Activated naive CD4-positive, alpha-beta T cell treated with anti-CD3 and anti-CD28 coated beads for 36 hours (primary cell): ENCODE data around the gene VDR. TPM values are rescaled to one million over a fixed set of nuclear protein-coding genes. Genes with fewer than 3 reads are reported as not detected.
"Not testable (repeated sequence)": the region's sequence is repeated elsewhere in the genome, so short reads cannot be mapped to it uniquely, and the experiment has no call there.

Experiments used
- CTCF ChIA-PET: fragments of 350-600 bp; sonication (Branson Sonifier 250); formaldehyde crosslinking; loops from one replicate; lab custom pipeline; 2021; ENCODE audit warnings: antibody characterized with exemption; lab: Charles Lee
- DNase-seq: peaks from one replicate; pipeline ENCODE4 v3.0.0-alpha.2; 2020
- H3K27ac Mint-ChIP-seq: one replicate; pipeline ENCODE4 v1.8.0; 2021; ENCODE audit warnings: mild to moderate bottlenecking, mixed read lengths
- H3K27me3 Mint-ChIP-seq: one replicate; pipeline ENCODE4 v1.8.0; 2021; ENCODE audit warnings: low read depth, mixed read lengths
- H3K36me3 Mint-ChIP-seq: one replicate; pipeline ENCODE4 v1.8.0; 2021; ENCODE audit warnings: low read depth, mixed read lengths
- H3K4me1 Mint-ChIP-seq: one replicate; pipeline ENCODE4 v1.8.0; 2021; ENCODE audit warnings: low read depth, mixed read lengths
- H3K4me3 Mint-ChIP-seq: one replicate; pipeline ENCODE4 v1.8.0; 2021; ENCODE audit warnings: mild to moderate bottlenecking, moderate library complexity, mixed read lengths
- H3K9me3 Mint-ChIP-seq: one replicate; pipeline ENCODE4 v1.8.0; 2021; ENCODE audit warnings: mixed read lengths
- intact Hi-C: fragments of 100-400 bp; cut with micrococcal nuclease; formaldehyde crosslinking; loops from one replicate; pipeline ENCODE4 v1.15.1; 2023
- total RNA-seq, 2 experiments: library from RNA; stranded (reverse); gene quantifications; one replicate each; pipeline ENCODE4 v1.2.3, GENCODE V29; 2021

The VDR gene
- total RNA-seq, 2 experiments from 2014 or later, result 56.4 to 57.7 TPM

DNA sequence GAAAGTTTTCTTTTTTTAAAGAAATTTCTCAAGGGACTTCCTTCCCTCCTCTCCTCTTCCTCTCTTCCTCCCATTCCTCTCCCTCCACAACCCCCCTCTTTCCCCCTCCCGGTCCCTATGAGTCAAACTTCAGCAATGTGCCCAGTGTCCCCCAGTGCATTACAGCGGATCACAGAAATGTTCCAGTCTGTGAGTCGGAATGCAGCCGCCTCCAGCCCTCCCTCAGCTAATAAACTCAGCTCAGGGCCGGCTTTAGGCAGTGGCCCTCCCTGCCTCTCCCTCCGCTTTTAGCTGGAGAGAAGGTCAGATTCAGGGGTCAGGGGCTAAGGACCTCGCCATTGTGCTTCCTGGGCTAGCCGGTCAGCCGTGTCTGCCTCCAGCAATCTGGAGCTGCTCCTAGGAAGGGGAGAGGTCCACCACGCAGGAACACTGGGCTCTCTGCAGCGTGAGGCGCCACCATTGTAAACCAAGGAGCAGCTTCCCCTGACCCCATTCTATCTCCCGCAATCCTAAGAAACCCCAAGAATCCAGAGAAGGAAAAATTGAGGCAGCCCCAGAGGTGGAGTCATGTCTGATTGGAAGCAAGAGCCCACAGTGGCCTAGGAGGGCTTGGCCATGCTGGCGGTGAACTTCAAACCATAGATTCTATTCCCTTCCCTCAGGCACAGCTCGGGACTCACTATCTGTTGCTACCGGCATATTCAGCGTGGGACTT lies 84.0 kb downstream of the VDR start:
- Mint-ChIP-seq H3K4me3 (peak overlapping the region; percentile 95), H3K36me3 (peaks cover 31% of the 10 kb centered on the region), H3K4me1 (peaks cover 63% of the 10 kb centered on the region), H3K27ac (peak overlapping the region; percentile 99), H3K9me3 (no peaks in the 10 kb centered on the region), H3K27me3 (no peaks in the 10 kb centered on the region)
- CTCF ChIA-PET, result interaction anchor here (1.2 to 27.8 kb wide), 4 partner anchors 12 to 53 kb away, joined by 3 to 848 read pairs (median 6); no protein-coding TSS in a partner anchor
- no peak for DNase-seq
- intact Hi-C loops, result loop anchor here (1.0 kb wide), 1 partner anchor 12 kb away; no protein-coding TSS in a partner anchor

DNA sequence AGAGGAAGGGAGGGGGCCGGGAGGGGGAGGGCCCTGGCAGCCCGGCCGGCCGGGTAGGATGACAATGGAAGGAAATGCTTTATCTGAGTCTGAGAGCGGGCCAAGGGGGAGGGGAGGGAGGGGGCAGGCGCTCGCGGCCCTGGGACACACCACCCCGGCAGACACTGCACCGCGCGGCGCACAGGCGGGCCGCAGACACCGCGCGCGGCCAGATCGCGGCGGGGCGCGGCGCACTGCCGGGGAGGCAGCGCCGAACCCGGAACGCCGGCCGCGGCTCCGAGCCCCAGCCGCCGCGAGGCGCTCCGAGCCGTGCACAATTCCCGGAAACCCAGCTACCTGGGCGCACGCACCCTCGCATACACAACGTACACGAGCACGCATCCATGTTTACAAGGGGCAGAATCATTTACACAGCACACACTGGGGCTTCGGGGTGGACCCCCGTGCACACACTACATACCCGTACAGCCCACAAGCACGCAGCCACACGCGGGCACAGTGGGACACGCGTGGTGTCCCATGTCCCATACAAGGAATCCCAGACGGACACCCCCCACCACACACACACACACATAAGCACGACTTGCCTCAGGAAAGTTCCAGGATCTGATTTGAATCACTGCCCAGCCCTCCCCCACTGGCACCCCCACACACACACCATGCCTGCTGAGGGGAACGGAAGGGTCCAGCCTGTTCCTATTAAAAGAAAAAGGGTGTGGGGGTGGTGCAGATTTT lies 84.7 kb downstream of the VDR start, which contains the start of gene HDAC7:
HDAC7 (minus strand) TSS at position 8 of the 735 bp plus-strand sequence. CDS start 118 bp downstream, outside the sequence.
- Mint-ChIP-seq H3K9me3 (peaks cover under 1% of the 10 kb centered on the region), H3K27ac (peak within 1 kb of the TSS; percentile 99), H3K4me3 (peak within 1 kb of the TSS; percentile 95), H3K36me3 (peaks cover 39% of the 10 kb centered on the region), H3K27me3 (no peaks in the 10 kb centered on the region), H3K4me1 (peaks cover 63% of the 10 kb centered on the region)
- DNase-seq, result peak; percentile 82
- intact Hi-C loops, result loop anchor here (1.0 to 10.0 kb wide), 3 partner anchors 12 to 1445 kb away; partner anchors contain the start of gene SLC38A2
- CTCF ChIA-PET, result interaction anchor here (1.2 to 27.8 kb wide), 3 partner anchors 11 to 53 kb away, joined by 3 to 848 read pairs (median 4); no protein-coding TSS in a partner anchor

DNA sequence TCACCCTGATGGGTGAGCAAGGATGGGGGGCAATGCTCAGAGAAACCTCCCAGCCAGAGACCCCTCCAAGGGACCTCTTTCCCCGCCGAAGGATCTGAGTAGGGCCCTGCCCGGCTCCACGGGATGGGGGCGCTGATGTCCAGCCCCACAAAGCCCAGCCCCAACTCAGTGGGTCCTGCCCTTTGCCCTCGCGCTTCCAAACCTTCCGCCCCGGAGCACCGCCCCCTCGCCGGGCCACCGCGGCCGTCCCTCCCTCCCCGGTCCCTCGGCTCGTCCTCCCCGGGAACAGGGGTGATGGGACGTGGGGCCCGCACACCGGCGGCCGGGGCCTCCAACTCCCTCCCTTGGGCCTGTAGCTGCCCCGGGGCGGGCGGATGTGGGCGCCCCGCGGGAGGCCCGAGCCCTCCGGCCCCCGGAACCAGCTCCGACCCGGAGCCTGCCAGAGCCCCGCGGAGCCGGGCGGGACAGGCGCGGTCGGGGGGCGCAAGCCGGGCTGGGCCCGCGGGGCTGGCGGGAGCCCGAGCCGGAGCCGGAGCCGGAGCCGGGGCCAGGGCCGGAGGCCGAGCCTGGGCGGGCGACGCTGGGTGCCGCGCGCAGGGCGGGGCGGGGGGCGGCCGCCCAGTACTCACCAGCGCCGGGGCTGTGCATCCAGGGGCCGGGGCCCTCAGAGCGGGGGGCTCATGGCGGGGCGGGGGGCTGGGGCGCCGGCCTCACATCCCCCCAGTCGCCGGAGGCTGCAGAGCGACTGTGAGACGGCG lies 85.5 kb downstream of the VDR start:
- Mint-ChIP-seq H3K27me3 (no peaks in the 10 kb centered on the region), H3K4me1 (peaks cover 63% of the 10 kb centered on the region), H3K27ac (peak overlapping the region; percentile 98), H3K4me3 (peak overlapping the region; percentile 95), H3K36me3 (peaks cover 46% of the 10 kb centered on the region), H3K9me3 (peaks cover 3% of the 10 kb centered on the region)
- peak; percentile 76 for DNase-seq
- intact Hi-C loops, result loop anchor here (1.0 to 10.0 kb wide), 2 partner anchors 18 to 1445 kb away; partner anchors contain the start of gene SLC38A2
- CTCF ChIA-PET, result interaction anchor here (1.2 to 27.8 kb wide), 5 partner anchors 11 to 76 kb away, joined by 3 to 848 read pairs (median 14); no protein-coding TSS in a partner anchor

DNA sequence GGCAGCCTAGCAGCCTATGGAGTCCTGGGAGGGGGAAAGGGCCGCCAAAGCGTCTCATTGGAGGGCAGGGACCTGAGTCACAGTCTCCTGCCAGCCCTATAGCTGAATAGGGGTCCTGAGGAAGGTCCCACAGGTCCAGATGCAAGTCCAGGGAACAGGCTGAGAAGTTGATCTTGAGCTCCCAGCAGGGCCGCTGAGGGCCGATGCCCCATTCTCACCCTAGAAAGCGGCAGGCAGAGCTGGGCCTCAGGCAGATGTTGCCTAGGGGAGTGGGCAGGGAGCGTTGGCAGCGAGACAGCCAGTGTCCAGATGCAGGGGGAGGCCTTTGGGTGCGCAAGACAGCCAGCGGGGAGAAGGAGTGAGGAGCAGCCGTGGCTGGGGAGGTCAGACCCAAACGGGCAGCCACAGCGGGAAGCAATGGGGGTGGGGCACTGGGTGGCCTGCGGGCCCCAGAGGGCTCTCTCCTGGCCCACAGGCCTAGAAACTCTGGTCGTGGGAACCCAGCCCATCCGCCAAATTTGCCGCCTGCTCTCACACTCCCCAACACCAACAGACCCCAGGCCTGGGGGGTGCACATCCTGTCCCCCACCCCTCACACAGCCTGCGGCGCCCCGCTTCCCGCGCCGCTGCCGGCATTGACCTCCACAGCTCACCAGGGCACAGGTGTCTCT lies 86.2 kb downstream of the VDR start:
- Mint-ChIP-seq H3K27me3 (no peaks in the 10 kb centered on the region), H3K4me3 (peak overlapping the region; percentile 88), H3K4me1 (peaks cover 60% of the 10 kb centered on the region), H3K27ac (peak overlapping the region; percentile 98), H3K9me3 (peaks cover 3% of the 10 kb centered on the region), H3K36me3 (peaks cover 53% of the 10 kb centered on the region)
- intact Hi-C loops, result loop anchor here (1.0 to 10.0 kb wide), 2 partner anchors 19 to 1444 kb away; partner anchors contain the start of gene SLC38A2
- CTCF ChIA-PET, result interaction anchor here (1.1 to 27.8 kb wide), 8 partner anchors 12 to 75 kb away, joined by 3 to 848 read pairs (median 12); no protein-coding TSS in a partner anchor
- peak; percentile 79 for DNase-seq

DNA sequence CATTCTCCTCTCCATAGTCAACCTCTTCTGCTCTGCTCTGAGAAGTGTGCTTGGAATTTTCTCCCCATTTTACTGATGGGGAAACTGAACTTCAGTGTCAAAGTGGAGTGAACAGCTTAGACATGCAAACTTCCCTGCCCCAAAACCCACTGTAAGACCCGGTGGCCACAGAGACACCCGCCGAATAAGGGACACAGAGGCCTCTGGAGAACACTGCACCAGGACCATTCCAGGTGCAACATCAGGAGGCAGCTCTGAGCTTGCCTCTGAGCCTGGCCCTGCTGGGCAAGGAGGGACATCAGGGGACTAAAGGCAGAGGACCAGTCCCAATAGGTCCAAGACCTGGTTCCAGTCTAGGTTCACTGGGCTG lies 86.8 kb downstream of the VDR start:
- DNase-seq, result peak; percentile 38
- H3K27me3 Mint-ChIP-seq, result no peaks in the 10 kb centered on the region
- peaks cover 59% of the 10 kb centered on the region for H3K36me3 Mint-ChIP-seq
- intact Hi-C loops, result loop anchor here (10.0 kb wide), 1 partner anchor 1443 kb away; the partner anchor contains the start of gene SLC38A2
- CTCF ChIA-PET, result interaction anchor here (1.0 to 27.8 kb wide), 9 partner anchors 11 to 75 kb away, joined by 3 to 848 read pairs (median 10); no protein-coding TSS in a partner anchor
- H3K4me3 Mint-ChIP-seq, result peak overlapping the region; percentile 88
- peaks cover 57% of the 10 kb centered on the region for H3K4me1 Mint-ChIP-seq
- H3K9me3 Mint-ChIP-seq, result peaks cover 3% of the 10 kb centered on the region
- H3K27ac Mint-ChIP-seq, result peak overlapping the region; percentile 98

DNA sequence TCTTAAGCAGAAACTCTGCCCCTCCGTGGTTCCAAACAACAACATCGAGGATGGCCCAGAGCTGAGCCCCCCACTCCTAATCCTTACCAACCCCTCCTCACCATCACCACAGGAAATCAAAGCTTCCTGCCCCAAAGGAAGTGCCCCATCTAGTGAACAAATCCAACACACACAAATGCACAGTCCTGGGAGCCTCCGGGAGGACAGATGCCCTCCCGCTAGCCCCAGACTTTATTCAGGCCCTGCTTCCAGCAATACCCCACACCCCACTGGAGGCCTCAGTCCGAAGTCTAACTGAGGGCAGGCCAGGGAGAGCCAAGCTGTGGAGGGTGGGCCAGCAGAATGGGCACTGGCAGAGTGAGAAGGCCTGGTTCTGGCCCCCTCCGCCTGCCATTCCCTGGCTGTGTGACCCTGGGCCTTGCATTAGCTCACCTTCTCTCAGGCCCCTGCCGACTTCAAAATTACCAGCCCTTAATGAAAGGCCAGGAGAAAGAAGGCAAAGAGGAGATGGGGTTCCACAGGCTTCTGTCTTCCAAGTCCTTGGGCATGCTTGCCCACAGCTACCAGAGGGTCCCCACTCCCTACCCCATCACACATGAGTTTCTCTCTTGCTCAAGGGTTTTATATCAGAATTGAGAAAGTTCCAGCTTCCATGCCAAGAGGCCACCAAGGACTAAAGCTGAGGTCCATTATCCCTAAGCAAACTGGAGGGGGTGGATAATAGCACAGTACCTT lies 87.4 kb downstream of the VDR start:
- intact Hi-C loops, result loop anchor here (1.0 to 10.0 kb wide), 4 partner anchors 9 to 1443 kb away; partner anchors contain the start of gene SLC38A2
- peak; percentile 60 for DNase-seq
- Mint-ChIP-seq H3K36me3 (peaks cover 62% of the 10 kb centered on the region), H3K27me3 (no peaks in the 10 kb centered on the region), H3K4me3 (peak overlapping the region; percentile 88), H3K9me3 (peaks cover 3% of the 10 kb centered on the region), H3K27ac (peak overlapping the region; percentile 98), H3K4me1 (peaks cover 55% of the 10 kb centered on the region)
- CTCF ChIA-PET, result interaction anchor here (1.0 to 27.8 kb wide), 12 partner anchors 10 to 74 kb away, joined by 3 to 848 read pairs (median 6); no protein-coding TSS in a partner anchor

DNA sequence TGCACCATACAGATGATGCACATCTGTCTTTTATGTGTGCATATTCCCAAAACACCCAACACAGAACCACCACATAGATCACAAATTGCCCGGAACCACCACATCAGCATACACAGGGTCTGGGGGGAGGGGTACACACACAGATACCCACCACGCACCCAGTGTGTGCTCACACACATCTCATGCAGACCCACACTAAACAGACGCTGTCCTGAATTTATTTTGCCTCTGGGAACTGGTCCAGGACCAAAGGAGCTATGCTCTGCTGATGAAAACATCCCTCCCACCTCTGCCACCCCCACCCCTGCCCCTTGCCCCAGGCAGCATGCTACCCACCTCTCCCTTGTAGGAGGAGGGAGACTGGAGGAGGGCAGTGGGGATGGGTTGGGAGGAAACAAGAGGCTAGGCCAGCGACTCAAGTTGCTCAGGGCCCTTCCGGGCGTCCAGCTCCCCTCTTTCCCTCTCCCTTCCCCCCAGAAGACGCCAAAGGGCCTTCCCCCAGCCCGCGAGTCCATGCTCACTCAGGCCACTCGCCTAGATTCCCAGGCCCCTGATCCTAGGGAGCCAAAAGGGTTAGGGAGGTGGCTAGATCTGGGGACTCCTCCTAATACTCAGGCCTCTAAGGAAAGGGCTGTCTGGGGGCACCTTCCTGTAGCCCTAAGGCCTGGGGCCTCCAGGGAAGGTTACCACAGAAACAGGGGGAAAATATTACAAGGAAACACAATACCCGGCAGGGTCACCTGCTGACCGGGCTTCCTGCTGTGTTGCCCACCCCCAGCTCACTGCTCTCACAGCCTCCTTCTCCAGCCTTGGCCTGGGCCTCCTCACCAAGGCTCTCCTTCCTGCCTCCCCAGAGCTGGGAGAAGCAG lies 88.2 kb downstream of the VDR start:
- Mint-ChIP-seq H3K9me3 (peaks cover 3% of the 10 kb centered on the region), H3K27me3 (no peaks in the 10 kb centered on the region), H3K4me3 (peak overlapping the region; percentile 88), H3K36me3 (peaks cover 68% of the 10 kb centered on the region), H3K4me1 (peaks cover 54% of the 10 kb centered on the region), H3K27ac (peak overlapping the region; percentile 98)
- intact Hi-C loops, result loop anchor here (1.0 to 10.0 kb wide), 4 partner anchors 8 to 1442 kb away; partner anchors contain the start of gene SLC38A2
- DNase-seq, result no peak
- CTCF ChIA-PET, result interaction anchor here (1.0 to 27.8 kb wide), 9 partner anchors 10 to 73 kb away, joined by 3 to 848 read pairs (median 10); no protein-coding TSS in a partner anchor

DNA sequence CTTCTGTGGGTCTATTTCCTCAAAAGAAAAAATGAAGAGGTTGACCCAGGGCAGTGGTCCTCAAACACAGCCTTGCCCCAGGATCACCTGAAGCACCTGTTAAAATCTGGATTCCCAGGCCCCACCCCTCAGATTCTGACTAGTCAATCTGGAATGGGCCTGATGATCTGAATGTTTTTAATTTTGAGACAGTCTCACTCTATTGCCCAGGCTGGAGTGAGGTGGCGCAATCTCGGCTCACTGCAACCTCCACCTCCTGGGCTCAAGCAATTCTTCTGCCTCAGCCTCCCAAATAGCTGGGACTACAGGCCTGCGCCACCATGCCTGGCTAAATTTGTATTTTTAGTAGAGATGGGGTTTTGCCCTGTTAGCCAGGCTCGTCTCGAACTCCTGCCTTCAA lies 89.3 kb downstream of the VDR start:
- Mint-ChIP-seq H3K4me3 (peak overlapping the region; percentile 88), H3K36me3 (peaks cover 80% of the 10 kb centered on the region), H3K27ac (peak overlapping the region; percentile 98), H3K4me1 (peaks cover 55% of the 10 kb centered on the region)
- CTCF ChIA-PET, result interaction anchor here (27.8 kb wide), 1 partner anchor 19 kb away, joined by 848 read pairs; no protein-coding TSS in a partner anchor
- not testable (repeated sequence) for H3K9me3 Mint-ChIP-seq, H3K27me3 Mint-ChIP-seq
- intact Hi-C loops, result loop anchor here (10.0 kb wide), 1 partner anchor 1441 kb away; the partner anchor contains the start of gene SLC38A2
- peak; percentile 50 for DNase-seq

DNA sequence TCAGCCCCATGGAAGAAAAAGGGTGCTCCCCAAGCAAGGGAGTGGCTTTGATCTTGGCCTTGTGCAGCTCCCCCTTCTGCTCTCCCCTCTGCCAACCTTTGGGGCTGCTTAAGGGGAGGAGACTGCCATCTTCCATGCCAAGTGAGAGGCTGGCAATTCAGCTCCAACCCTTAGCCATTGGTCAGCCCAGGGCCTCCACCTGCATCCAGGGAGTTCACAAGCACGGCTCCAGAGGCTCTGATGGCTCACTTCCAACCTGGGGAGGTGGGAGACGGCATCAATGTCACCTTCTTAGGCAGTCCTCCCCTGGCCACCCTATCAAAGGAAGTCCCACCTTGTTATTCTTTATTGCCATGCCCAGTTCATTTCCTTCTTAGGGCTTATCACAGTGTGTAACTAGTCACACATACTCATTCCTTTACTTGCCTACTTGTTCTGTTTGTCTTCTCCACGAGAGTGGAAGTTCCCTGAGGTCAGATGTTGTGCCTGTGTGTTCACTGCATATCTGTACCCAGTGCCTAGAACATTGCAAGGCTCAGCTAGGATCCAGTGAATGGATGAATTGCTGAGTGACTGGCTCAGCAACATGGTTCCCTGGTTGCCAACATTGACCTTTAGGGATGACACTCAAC lies 90.1 kb downstream of the VDR start:
- peak overlapping the region; percentile 88 for H3K4me3 Mint-ChIP-seq
- H3K4me1 Mint-ChIP-seq, result peaks cover 61% of the 10 kb centered on the region
- intact Hi-C loops, result loop anchor here (5.0 to 10.0 kb wide), 3 partner anchors 293 to 1542 kb away; partner anchors contain the start of genes SENP1 and SLC38A2
- peak overlapping the region; percentile 98 for H3K27ac Mint-ChIP-seq
- peaks cover 3% of the 10 kb centered on the region for H3K9me3 Mint-ChIP-seq
- CTCF ChIA-PET, result interaction anchor here (0.9 to 27.8 kb wide), 4 partner anchors 20 to 72 kb away, joined by 3 to 848 read pairs (median 34); no protein-coding TSS in a partner anchor
- DNase-seq, result peak; percentile 79
- no peaks in the 10 kb centered on the region for H3K27me3 Mint-ChIP-seq
- peaks cover 80% of the 10 kb centered on the region for H3K36me3 Mint-ChIP-seq
